HG02571 (cell line): ENCODE results near the gene CACFD1.
A peak's percentile ranks its signal among the peaks of the same experiment; 100 is the strongest.

Source experiments
- ATAC-seq: cut with Tn5 transposase; IDR thresholded peaks from one replicate; pipeline ENCODE4 v1.9.1; 2021; ENCODE audit warnings: mild to moderate bottlenecking, moderate library complexity; ENCODE audit not compliant: unreplicated experiment

The CACFD1 gene

GRCh38 chr9:133459476-133460404, at the start of gene CACFD1:
Gene CACFD1 (plus strand): TSS chr9:133459978. CDS start chr9:133460067, 89 bp downstream.
- peak; percentile 70 for ATAC-seq

GRCh38 chr9:133415170-133415569, 44.6 kb upstream of the CACFD1 start:
- no peak for ATAC-seq

DNA sequence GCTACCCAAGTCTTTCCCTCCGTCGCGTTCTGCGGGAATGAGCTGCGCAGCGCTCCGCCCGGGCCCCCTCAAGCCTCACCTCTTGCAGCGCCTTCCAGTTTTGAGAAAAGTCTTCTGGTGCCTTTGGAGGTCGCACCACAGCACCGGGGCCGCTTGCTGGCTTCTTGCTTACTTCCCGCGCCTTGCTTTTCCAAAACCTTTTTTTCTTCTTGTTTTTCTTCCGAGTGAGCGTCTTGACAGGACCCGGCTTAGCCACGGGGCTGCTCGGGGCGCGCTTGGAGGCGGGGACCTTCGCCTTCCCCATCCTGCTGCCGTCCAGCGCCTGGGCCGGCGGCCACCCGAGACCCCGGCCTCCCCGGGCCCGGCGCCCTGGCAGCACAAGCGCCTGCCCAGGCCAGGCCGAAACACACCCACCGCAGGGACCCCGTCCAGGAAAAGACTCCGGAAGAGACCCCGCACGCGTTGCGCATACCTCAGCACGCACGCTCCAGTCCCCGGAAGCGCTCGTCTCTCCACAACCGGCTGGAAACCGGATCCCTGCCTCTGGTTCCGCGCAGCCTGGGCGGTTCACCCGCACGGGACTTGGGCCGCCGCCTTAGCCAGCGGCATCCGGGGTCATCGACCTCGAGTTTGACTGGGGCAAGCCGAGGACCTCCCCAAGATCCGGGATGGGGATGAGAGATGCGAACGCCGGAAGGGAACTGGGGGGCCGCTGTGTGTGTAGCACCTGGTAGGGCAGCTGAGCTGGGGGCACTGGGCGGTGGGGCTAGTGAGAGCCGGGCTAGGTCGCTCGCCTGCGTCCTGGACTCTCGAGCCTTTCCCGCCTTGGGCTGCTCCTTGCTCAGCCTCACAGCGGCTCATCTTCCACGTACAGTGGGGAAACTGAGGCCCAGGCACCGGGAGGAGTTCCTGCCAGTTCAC, 42.0 kb upstream of the CACFD1 start, which contains the start of gene REXO4:
Gene REXO4, minus strand, starts transcription at position 470 of the 921 bp plus-strand sequence. Its CDS starts 166 bp downstream, at position 304.
- peak; percentile 65 for ATAC-seq

GRCh38 chr9:133419005-133419404, 40.8 kb upstream of the CACFD1 start:
- ATAC-seq, result no peak

GRCh38 chr9:133420392-133420827, 39.4 kb upstream of the CACFD1 start:
- ATAC-seq, result no peak

- no peak for ATAC-seq
Measured at GRCh38 chr9:133421615-133422542, 37.9 kb upstream of the CACFD1 start, which contains the start of gene ADAMTS13. Gene ADAMTS13 (plus strand): TSS chr9:133422367. CDS start chr9:133422444, 77 bp downstream.

GRCh38 chr9:133423216-133423615, 36.6 kb upstream of the CACFD1 start:
- ATAC-seq, result no peak

- ATAC-seq, result no peak
Measured at GRCh38 chr9:133424187-133424586, 35.6 kb upstream of the CACFD1 start.

GRCh38 chr9:133425049-133425632, 34.6 kb upstream of the CACFD1 start:
- no peak for ATAC-seq

GRCh38 chr9:133426011-133426410, 33.8 kb upstream of the CACFD1 start:
- ATAC-seq, result no peak

- no peak for ATAC-seq
Measured at GRCh38 chr9:133427658-133428348, 32.0 kb upstream of the CACFD1 start.

DNA sequence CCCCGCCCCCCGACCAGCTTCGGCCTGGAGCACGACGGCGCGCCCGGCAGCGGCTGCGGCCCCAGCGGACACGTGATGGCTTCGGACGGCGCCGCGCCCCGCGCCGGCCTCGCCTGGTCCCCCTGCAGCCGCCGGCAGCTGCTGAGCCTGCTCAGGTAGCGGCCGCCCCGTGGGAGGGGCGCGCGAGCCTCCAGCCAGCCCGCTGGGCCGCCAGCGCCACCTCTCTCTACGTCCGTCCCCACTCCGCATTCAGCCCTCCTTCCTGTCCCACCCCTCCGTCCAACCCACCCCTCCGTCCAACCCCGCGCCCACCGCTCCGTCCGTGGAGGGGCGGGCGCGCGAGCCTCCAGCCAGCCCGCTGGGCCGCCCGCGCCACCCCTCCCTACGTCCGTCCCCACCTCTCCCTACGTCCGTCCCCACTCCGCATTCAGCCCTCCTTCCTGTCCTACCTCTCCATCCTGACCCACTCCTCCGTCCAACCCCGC, 31.1 kb upstream of the CACFD1 start:
- no peak for ATAC-seq

DNA sequence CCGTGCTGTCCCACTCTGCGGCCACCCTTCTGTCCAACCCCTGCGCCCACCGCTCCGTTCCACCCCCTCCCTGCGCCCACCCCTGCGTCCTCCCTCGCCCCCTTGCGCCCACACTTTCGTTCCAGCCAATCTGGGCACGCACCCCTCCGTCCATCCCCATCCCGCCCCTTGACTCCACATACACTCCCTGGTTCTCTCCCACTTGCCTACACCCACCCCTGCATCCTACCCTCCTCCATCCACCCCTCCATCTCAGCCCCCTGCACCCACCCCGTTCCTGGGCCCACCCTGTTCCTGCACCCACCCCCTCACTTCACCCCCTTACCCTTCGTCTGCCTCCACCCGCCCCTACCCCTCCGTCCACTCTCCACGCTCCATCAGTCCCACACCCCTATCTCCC, 30.6 kb upstream of the CACFD1 start:
- ATAC-seq, result no peak

DNA sequence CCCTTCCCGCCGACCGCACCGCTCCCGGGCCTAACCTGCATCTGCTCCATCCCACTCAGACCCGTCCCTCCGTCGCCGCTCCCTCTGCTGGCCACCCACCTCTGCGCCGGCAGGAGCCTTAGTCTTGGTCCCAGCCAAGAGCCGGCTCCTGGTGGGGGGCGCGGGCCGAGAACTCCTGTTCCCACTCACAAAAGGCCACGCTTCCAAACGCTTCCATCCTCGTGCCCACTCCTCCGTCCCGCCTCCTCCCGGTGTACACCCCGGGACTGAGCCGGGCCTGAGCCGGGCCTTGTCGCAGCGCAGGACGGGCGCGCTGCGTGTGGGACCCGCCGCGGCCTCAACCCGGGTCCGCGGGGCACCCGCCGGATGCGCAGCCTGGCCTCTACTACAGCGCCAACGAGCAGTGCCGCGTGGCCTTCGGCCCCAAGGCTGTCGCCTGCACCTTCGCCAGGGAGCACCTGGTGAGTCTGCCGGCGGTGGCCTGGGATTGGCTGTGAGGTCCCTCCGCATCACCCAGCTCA, 30.1 kb upstream of the CACFD1 start:
- ATAC-seq, result no peak

GRCh38 chr9:133430244-133430643, 29.5 kb upstream of the CACFD1 start:
- no peak for ATAC-seq

GRCh38 chr9:133433351-133433843, 26.4 kb upstream of the CACFD1 start:
- ATAC-seq, result no peak

- no peak for ATAC-seq
Measured at GRCh38 chr9:133436681-133437080, 23.1 kb upstream of the CACFD1 start.

DNA sequence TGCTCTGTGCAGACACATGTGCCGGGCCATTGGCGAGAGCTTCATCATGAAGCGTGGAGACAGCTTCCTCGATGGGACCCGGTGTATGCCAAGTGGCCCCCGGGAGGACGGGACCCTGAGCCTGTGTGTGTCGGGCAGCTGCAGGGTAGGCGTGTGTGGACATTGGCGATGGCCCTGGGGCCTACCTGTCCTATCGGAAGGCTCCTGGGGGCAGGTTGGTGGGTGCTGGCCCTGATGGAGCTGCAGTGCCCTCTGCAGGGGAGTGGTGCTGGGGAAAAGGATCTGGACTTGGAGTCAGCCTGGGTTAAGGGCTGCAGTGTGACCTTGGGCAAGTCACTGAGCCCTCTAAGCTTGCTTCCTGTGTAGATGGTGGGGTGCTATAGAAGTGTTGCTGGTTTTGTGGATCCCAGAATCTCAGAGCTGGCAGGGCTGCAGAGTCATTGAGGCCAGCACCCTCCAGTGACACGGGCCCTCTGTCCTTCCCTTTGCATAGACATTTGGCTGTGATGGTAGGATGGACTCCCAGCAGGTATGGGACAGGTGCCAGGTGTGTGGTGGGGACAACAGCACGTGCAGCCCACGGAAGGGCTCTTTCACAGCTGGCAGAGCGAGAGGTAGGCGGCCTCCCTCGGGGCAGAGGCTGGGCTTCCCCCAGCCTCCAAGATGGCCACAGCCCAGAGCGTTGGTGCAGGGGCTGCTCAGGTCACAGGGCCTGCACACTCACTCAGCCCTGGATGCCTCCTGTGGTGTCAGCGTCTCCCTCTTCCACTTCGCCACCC, 21.8 kb upstream of the CACFD1 start:
- no peak for ATAC-seq
